GM12891 (cell line): ENCODE measurements around the gene ZNF648.

Experiments used
- PAX5 ChIP-seq: IDR thresholded peaks from 2 replicates; pipeline ENCODE4 v1.6.1; 2011; ENCODE audit warnings: low read length, moderate library complexity, mild to moderate bottlenecking; ENCODE audit not compliant: insufficient read depth, severe bottlenecking
- POLR2A ChIP-seq: IDR thresholded peaks from 2 replicates; pipeline ENCODE4 v1.6.1; 2011; ENCODE audit warnings: low read depth, low read length, control low read depth
- POLR2AphosphoS5 ChIP-seq: IDR thresholded peaks from 2 replicates; pipeline ENCODE4 v1.6.1; 2011; ENCODE audit warnings: low read depth, low read length, control low read depth
- POU2F2 ChIP-seq: IDR thresholded peaks from 2 replicates; pipeline ENCODE4 v1.6.1; 2011; ENCODE audit warnings: low read depth, mild to moderate bottlenecking, control low read depth, low read length, moderate library complexity
- SPI1 ChIP-seq: IDR thresholded peaks from 2 replicates; pipeline ENCODE4 v1.6.1; 2011; ENCODE audit warnings: low read depth, low read length, control low read depth
- TAF1 ChIP-seq: IDR thresholded peaks from 2 replicates; pipeline ENCODE4 v1.6.1; 2011; ENCODE audit warnings: low read depth, low read length, control low read depth

- TF ChIP-seq POLR2A: no peak
- TF ChIP-seq POLR2AphosphoS5: no peak
- TF ChIP-seq TAF1: no peak
- TF ChIP-seq PAX5: no peak
- no peak for TF ChIP-seq SPI1
- no peak for TF ChIP-seq POU2F2
Measured at GRCh38 chr1:182085726-182086125, 24.2 kb upstream of the ZNF648 start.
